CD8-positive, alpha-beta memory T cell (primary cell): ENCODE measurements around the gene XPO4. TPM values are rescaled to one million over a fixed set of nuclear protein-coding genes. Genes with fewer than 3 reads are reported as not detected.

Experiments
- CTCF ChIA-PET: fragments of 350-600 bp; sonication (Branson Sonifier 250); formaldehyde crosslinking; loops from one replicate; lab custom pipeline; 2021; ENCODE audit warnings: antibody characterized with exemption; lab: Charles Lee
- POLR2A ChIA-PET: fragments of 350-600 bp; sonication (Branson Sonifier 250); formaldehyde crosslinking; loops from one replicate; lab custom pipeline; 2021; ENCODE audit warnings: antibody characterized with exemption; lab: Charles Lee
- DNase-seq, 5 donors: peaks; one replicate each; pipeline versions ENCODE4 v3.0.0 to v3.0.0-alpha.2; 2020 to 2022; ENCODE audit warnings: mixed read lengths in 1 of 5
- H3K27ac ChIP-seq: one replicate; pipeline ENCODE4 v1.7.0; 2013; ENCODE audit warnings: low read depth, mild to moderate bottlenecking, low read length, moderate library complexity
- H3K27me3 ChIP-seq: 2 replicates; pipeline ENCODE4 v1.7.0; 2013; ENCODE audit warnings: low read length, mild to moderate bottlenecking; ENCODE audit not compliant: insufficient read depth, poor library complexity, severe bottlenecking
- H3K36me3 ChIP-seq: 2 replicates; pipeline ENCODE4 v1.7.0; 2013; ENCODE audit warnings: mild to moderate bottlenecking, low read length, moderate library complexity; ENCODE audit not compliant: insufficient read depth
- H3K4me1 ChIP-seq: 2 replicates; pipeline ENCODE4 v1.7.0; 2013; ENCODE audit warnings: mild to moderate bottlenecking, low read length, moderate library complexity; ENCODE audit not compliant: insufficient read depth
- H3K4me3 ChIP-seq: 2 replicates; pipeline ENCODE4 v1.7.0; 2013; ENCODE audit warnings: mild to moderate bottlenecking, low read length
- H3K9me3 ChIP-seq: 2 replicates; pipeline ENCODE4 v1.7.0; 2013; ENCODE audit warnings: mild to moderate bottlenecking, low read length
- H3K27ac Mint-ChIP-seq, 8 donors: one replicate each; pipeline ENCODE4 v1.8.0; 2020 to 2021; ENCODE audit warnings: mixed read lengths in 8 of 8, mild to moderate bottlenecking in 6 of 8, inconsistent platforms in 3 of 8, moderate library complexity in 3 of 8
- H3K27me3 Mint-ChIP-seq, 2 donors: one replicate each; pipeline ENCODE4 v1.8.0; 2020 to 2021; ENCODE audit warnings: mixed read lengths in 2 of 2, mild to moderate bottlenecking in 1 of 2, moderate library complexity in 1 of 2
- H3K36me3 Mint-ChIP-seq, 3 donors: one replicate each; pipeline ENCODE4 v1.8.0; 2020 to 2021; ENCODE audit warnings: mixed read lengths in 3 of 3, inconsistent platforms in 1 of 3, mild to moderate bottlenecking in 1 of 3
- H3K4me1 Mint-ChIP-seq, 3 donors: one replicate each; pipeline ENCODE4 v1.8.0; 2020 to 2021; ENCODE audit warnings: mixed read lengths in 3 of 3, inconsistent platforms in 1 of 3, mild to moderate bottlenecking in 1 of 3
- H3K4me3 Mint-ChIP-seq, 7 donors: one replicate each; pipeline ENCODE4 v1.8.0; 2020 to 2021; ENCODE audit warnings: mixed read lengths in 7 of 7, mild to moderate bottlenecking in 6 of 7, moderate library complexity in 4 of 7, inconsistent platforms in 2 of 7
- H3K9me3 Mint-ChIP-seq, 5 donors: one replicate each; pipeline ENCODE4 v1.8.0; 2020 to 2022; ENCODE audit warnings: mixed read lengths in 5 of 5, mild to moderate bottlenecking in 3 of 5, moderate library complexity in 2 of 5, inconsistent platforms in 1 of 5
- polyA plus RNA-seq: library from polyadenylated mRNA; unstranded; fragments of 300-500 nt; fragmentation: Illumina TruSeq; gene quantifications from one replicate; pipeline ENCODE4 v1.2.3, GENCODE V29; 2021
- total RNA-seq, 2 experiments: library from RNA; stranded (reverse); gene quantifications; one replicate each; pipeline ENCODE4 v1.2.3, GENCODE V29; 2021

Gene XPO4
- total and polyA plus RNA-seq, 3 experiments from 2014 or later, result 6.9 to 30.4 (median 30.3) TPM

- Mint-ChIP-seq H3K9me3 (no peaks in the 10 kb centered on the region), H3K4me1 (peaks cover 7 to 20% (median 11%) of the 10 kb centered on the region in 3 donors), H3K27ac (no peak overlapping the region), H3K36me3 (peaks cover 0 to 28% (median 2%) of the 10 kb centered on the region in 3 donors), H3K27me3 (no peaks in the 10 kb centered on the region), H3K4me3 (no peak overlapping the region)
- POLR2A ChIA-PET, result no interaction called here
- no peak overlapping the region for H3K4me3 ChIP-seq
- no peaks in the 10 kb centered on the region for H3K9me3 ChIP-seq
- no peaks in the 10 kb centered on the region for H3K27me3 ChIP-seq
- H3K4me1 ChIP-seq, result peaks cover 6% of the 10 kb centered on the region
- no peaks in the 10 kb centered on the region for H3K36me3 ChIP-seq
- H3K27ac ChIP-seq, result no peak overlapping the region
- CTCF ChIA-PET, result interaction anchor here (1.3 kb wide), 1 partner anchor 66 kb away, joined by 3 read pairs; no protein-coding TSS in a partner anchor
- DNase-seq, result no peak
Observed at GRCh38 chr13:20778311-20778710, 124.2 kb downstream of the XPO4 start.

- peaks cover 15% of the 10 kb centered on the region for H3K4me1 ChIP-seq
- H3K9me3 Mint-ChIP-seq, result no peaks in the 10 kb centered on the region
- peaks cover 18 to 27% (median 21%) of the 10 kb centered on the region in 3 donors for H3K4me1 Mint-ChIP-seq
- H3K4me3 Mint-ChIP-seq, result peak overlapping the region in 1 of 7 donors; percentile 55
- ChIA-PET CTCF (no interaction called here), POLR2A (interaction anchor here (0.7 kb wide), 1 partner anchor 36 kb away, joined by 3 read pairs; no protein-coding TSS in a partner anchor)
- peaks cover 0 to 19% (median 0%) of the 10 kb centered on the region in 3 donors for H3K36me3 Mint-ChIP-seq
- peak overlapping the region in 3 of 8 donors; percentile 54 to 74 (median 64) for H3K27ac Mint-ChIP-seq
- no peak for DNase-seq
- no peaks in the 10 kb centered on the region for H3K27me3 ChIP-seq
- no peak overlapping the region for H3K27ac ChIP-seq
- H3K36me3 ChIP-seq, result no peaks in the 10 kb centered on the region
- no peaks in the 10 kb centered on the region for H3K27me3 Mint-ChIP-seq
- no peaks in the 10 kb centered on the region for H3K9me3 ChIP-seq
- no peak overlapping the region for H3K4me3 ChIP-seq
Observed at GRCh38 chr13:20776751-20777150, 125.8 kb downstream of the XPO4 start.

DNA sequence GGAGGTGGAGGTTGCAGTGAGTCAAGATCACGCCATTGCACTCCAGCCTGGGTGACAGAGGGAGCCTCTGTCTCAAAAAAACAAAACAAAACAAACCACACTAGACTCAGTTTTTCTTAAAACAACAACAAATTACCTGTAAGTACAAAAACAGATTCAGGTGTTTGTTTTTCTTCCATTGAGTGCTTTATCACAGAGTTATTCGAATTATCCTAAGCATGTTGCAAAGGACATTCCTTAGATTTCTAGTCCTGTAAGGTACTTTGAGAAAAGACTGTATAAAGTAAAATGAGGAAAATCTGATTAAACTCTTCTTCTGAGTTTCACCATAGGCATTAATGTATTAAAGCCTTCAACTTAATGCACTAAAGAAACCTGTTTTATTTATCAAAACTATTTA is 126.6 kb downstream of the XPO4 start:
- Histone ChIP-seq H3K36me3 (no peaks in the 10 kb centered on the region), H3K9me3 (no peaks in the 10 kb centered on the region), H3K4me1 (peaks cover 19% of the 10 kb centered on the region), H3K27me3 (no peaks in the 10 kb centered on the region), H3K27ac (no peak overlapping the region), H3K4me3 (no peak overlapping the region)
- ChIA-PET CTCF (no interaction called here), POLR2A (interaction anchor here (0.7 kb wide), 1 partner anchor 35 kb away, joined by 3 read pairs; no protein-coding TSS in a partner anchor)
- DNase-seq, result no peak
- no peak overlapping the region for H3K27ac Mint-ChIP-seq
- H3K36me3 Mint-ChIP-seq, result peaks cover 0 to 12% (median 2%) of the 10 kb centered on the region in 3 donors
- no peaks in the 10 kb centered on the region for H3K9me3 Mint-ChIP-seq
- no peaks in the 10 kb centered on the region for H3K27me3 Mint-ChIP-seq
- peaks cover 21 to 33% (median 28%) of the 10 kb centered on the region in 3 donors for H3K4me1 Mint-ChIP-seq
- H3K4me3 Mint-ChIP-seq, result no peak overlapping the region

GRCh38 chr13:20774746-20775145 is 127.8 kb downstream of the XPO4 start:
- H3K27me3 Mint-ChIP-seq, result no peaks in the 10 kb centered on the region
- no peak overlapping the region for H3K27ac ChIP-seq
- peak overlapping the region in 6 of 7 donors; percentile 54 to 97 (median 81) for H3K4me3 Mint-ChIP-seq
- H3K4me3 ChIP-seq, result no peak overlapping the region
- H3K4me1 Mint-ChIP-seq, result peaks cover 21 to 41% (median 37%) of the 10 kb centered on the region in 3 donors
- H3K36me3 Mint-ChIP-seq, result peaks cover 8 to 20% (median 8%) of the 10 kb centered on the region in 3 donors
- H3K36me3 ChIP-seq, result no peaks in the 10 kb centered on the region
- CTCF ChIA-PET, result no interaction called here
- no peaks in the 10 kb centered on the region for H3K27me3 ChIP-seq
- DNase-seq, result no peak
- peaks cover 0 to 5% (median 3%) of the 10 kb centered on the region in 5 donors for H3K9me3 Mint-ChIP-seq
- no peaks in the 10 kb centered on the region for H3K9me3 ChIP-seq
- peak overlapping the region in 6 of 8 donors; percentile 57 to 100 (median 92) for H3K27ac Mint-ChIP-seq
- POLR2A ChIA-PET, result interaction anchor here (2.7 kb wide), 1 partner anchor 71 kb away, joined by 9 read pairs; the partner anchor contains the start of gene IL17D
- H3K4me1 ChIP-seq, result peaks cover 19% of the 10 kb centered on the region

DNA sequence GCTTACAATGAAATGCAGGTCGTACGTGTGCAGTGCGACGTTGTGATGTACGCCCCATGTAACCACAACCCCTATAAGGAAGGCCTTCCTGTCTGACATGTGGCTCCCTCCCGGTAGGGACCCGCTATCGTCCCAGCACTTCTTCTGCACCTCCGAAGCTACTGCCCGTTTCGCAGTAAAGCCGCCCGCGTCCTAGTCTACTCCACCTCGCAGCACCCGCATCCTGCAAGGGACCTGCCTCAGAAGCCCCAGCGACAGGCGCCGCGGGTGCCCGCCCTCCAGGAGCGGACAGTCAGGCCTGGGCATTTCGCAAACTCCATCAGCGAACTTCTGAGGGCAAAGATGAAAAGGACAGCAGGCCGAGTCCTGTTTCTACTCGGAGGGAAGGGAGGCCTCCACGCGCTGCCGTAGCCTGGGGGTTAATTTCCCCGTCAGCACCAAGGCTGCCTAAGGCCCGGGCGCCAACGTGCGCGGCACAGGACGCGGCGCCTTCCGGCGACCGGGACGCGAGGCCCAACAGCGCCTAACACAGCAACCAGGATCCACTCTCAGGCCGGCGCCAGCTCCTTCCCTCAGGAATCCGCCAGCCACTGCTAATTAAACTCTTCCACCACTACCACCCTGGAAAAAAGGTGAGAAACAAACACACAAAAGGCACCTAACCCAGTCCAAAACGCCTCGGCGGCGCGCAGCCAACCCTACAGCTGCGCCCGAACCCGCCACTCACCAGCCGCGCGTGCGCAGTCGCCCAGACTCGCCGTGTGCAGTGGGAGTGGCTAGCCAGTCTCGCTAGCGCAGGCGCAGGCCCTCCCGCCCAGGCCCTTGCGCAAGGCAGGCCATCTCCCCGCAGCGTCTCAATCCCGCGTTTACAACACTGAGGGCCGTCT is 129.1 kb downstream of the XPO4 start, which contains the start of gene EEF1AKMT1:
Gene EEF1AKMT1 (minus strand): TSS at position 768 of the 887 bp plus-strand sequence. CDS start 16,363 bp downstream, outside the sequence.
- POLR2A ChIA-PET, result interaction anchor here (0.6 to 2.7 kb wide), 5 partner anchors 9 to 684 kb away, joined by 3 to 9 read pairs (median 3); partner anchors contain the start of gene IL17D
- Histone ChIP-seq H3K27ac (peak within 1 kb of the TSS; percentile 92), H3K36me3 (no peaks in the 10 kb centered on the region), H3K4me1 (peaks cover 19% of the 10 kb centered on the region), H3K27me3 (no peaks in the 10 kb centered on the region), H3K4me3 (peak within 1 kb of the TSS; percentile 85), H3K9me3 (no peaks in the 10 kb centered on the region)
- H3K4me1 Mint-ChIP-seq, result peaks cover 21 to 45% (median 38%) of the 10 kb centered on the region in 3 donors
- H3K27me3 Mint-ChIP-seq, result no peaks in the 10 kb centered on the region
- DNase-seq, result peak; percentile 91 to 95 (median 92)
- peaks cover 9 to 30% (median 21%) of the 10 kb centered on the region in 3 donors for H3K36me3 Mint-ChIP-seq
- peak within 1 kb of the TSS; percentile 85 to 97 (median 92) for H3K4me3 Mint-ChIP-seq
- peak within 1 kb of the TSS; percentile 96 to 100 (median 98) for H3K27ac Mint-ChIP-seq
- H3K9me3 Mint-ChIP-seq, result peaks cover 2 to 13% (median 10%) of the 10 kb centered on the region in 5 donors
- CTCF ChIA-PET, result interaction anchor here (1.1 to 1.8 kb wide), 2 partner anchors 14 to 69 kb away, joined by 3 to 5 read pairs; partner anchors contain the start of gene IL17D

DNA sequence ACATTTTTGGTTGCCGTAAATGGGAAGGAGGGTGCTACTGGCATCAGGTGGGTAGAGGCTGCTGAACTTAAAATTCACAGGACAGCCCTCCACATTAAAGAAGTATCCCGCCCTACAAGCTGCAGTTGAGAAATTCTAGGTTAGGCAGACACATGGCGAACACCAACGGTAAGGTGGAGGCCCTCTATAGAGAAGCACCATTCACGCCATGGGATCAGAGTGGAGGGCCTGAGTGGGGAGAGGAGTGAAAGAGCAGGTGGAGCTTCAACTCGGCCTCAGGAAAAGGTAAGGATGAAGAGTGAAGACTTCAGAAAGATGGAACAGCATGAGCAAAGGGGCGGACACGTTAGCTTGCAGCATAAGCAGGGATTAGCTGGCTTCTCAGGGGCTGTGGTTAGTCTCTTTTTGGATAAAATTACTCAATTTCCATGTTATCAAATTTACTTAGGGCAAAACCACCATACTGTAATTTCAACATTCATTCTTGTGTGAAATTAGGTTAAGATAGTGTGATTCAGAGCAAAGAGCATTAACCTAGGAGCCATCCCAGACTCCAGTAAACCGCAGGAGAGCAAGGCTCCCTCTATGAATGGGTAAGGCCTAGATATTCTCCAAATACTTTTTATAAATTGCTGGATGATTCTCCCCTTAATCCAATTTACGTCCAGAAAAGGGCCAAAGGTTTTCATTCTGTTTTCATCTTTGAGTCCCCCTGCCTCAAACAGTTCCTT is 130.0 kb downstream of the XPO4 start:
- H3K4me3 ChIP-seq, result peak overlapping the region; percentile 85
- H3K9me3 Mint-ChIP-seq, result peaks cover 5 to 20% (median 17%) of the 10 kb centered on the region in 5 donors
- no peaks in the 10 kb centered on the region for H3K9me3 ChIP-seq
- no peaks in the 10 kb centered on the region for H3K27me3 ChIP-seq
- peaks cover 11 to 39% (median 29%) of the 10 kb centered on the region in 3 donors for H3K36me3 Mint-ChIP-seq
- H3K36me3 ChIP-seq, result no peaks in the 10 kb centered on the region
- ChIA-PET POLR2A (interaction anchor here (0.7 to 2.7 kb wide), 2 partner anchors 69 to 388 kb away, joined by 3 to 9 read pairs; partner anchors contain the start of gene IL17D), CTCF (interaction anchor here (1.8 kb wide), 1 partner anchor 69 kb away, joined by 5 read pairs; the partner anchor contains the start of gene IL17D)
- H3K27ac Mint-ChIP-seq, result peak overlapping the region; percentile 96 to 100 (median 98)
- no peaks in the 10 kb centered on the region for H3K27me3 Mint-ChIP-seq
- peak overlapping the region; percentile 92 for H3K27ac ChIP-seq
- peak overlapping the region; percentile 85 to 97 (median 92) for H3K4me3 Mint-ChIP-seq
- H3K4me1 Mint-ChIP-seq, result peaks cover 21 to 45% (median 38%) of the 10 kb centered on the region in 3 donors
- peak in 1 of 5 donors; percentile 17 for DNase-seq
- H3K4me1 ChIP-seq, result peaks cover 19% of the 10 kb centered on the region

- Histone ChIP-seq H3K9me3 (no peaks in the 10 kb centered on the region), H3K27ac (no peak overlapping the region), H3K4me1 (peaks cover 19% of the 10 kb centered on the region), H3K27me3 (no peaks in the 10 kb centered on the region), H3K36me3 (no peaks in the 10 kb centered on the region), H3K4me3 (no peak overlapping the region)
- Mint-ChIP-seq H3K36me3 (peaks cover 14 to 43% (median 33%) of the 10 kb centered on the region in 3 donors), H3K27ac (peak overlapping the region in 4 of 8 donors; percentile 6 to 80 (median 39)), H3K27me3 (no peaks in the 10 kb centered on the region), H3K9me3 (peaks cover 7 to 29% (median 21%) of the 10 kb centered on the region in 5 donors), H3K4me1 (peaks cover 20 to 40% (median 38%) of the 10 kb centered on the region in 3 donors), H3K4me3 (peak overlapping the region in 1 of 7 donors; percentile 34)
- ChIA-PET POLR2A (no interaction called here), CTCF (no interaction called here)
- no peak for DNase-seq
Observed at GRCh38 chr13:20769834-20770233, 132.7 kb downstream of the XPO4 start.
